ENCODE results near the gene SCN2A.

DNA sequence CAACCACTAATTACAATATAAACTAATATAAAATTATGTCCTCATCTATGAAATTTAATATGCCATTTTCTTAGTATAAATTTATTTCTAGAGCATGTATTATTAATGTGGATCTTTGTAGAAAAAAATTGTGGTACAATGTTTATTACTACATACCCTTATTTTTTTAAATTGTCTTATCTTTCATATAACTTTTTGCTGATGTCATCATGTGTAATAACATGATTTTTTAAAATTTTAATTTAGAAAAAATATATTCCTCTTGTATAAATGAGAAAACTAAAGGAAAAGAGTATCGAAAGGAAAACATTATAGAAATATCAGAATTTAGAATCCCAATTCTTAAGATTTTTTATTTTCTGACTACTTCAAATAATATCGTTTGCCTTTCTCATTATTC lies 49.9 kb downstream of the SCN2A start:
- TF ChIP-seq, protein P1, sequence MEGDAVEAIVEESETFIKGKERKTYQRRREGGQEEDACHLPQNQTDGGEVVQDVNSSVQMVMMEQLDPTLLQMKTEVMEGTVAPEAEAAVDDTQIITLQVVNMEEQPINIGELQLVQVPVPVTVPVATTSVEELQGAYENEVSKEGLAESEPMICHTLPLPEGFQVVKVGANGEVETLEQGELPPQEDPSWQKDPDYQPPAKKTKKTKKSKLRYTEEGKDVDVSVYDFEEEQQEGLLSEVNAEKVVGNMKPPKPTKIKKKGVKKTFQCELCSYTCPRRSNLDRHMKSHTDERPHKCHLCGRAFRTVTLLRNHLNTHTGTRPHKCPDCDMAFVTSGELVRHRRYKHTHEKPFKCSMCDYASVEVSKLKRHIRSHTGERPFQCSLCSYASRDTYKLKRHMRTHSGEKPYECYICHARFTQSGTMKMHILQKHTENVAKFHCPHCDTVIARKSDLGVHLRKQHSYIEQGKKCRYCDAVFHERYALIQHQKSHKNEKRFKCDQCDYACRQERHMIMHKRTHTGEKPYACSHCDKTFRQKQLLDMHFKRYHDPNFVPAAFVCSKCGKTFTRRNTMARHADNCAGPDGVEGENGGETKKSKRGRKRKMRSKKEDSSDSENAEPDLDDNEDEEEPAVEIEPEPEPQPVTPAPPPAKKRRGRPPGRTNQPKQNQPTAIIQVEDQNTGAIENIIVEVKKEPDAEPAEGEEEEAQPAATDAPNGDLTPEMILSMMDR (IDR thresholded peaks at IDR 0.05) = no peak
- TF ChIP-seq POLR2AphosphoS5 (IDR thresholded peaks at IDR 0.05) = no peak
- no peak for TF ChIP-seq EP300 (IDR thresholded peaks at IDR 0.05)
